Activated naive CD8-positive, alpha-beta T cell treated with anti-CD3 and anti-CD28 coated beads, Interleukin-2, amount 10 ng/mL, durations not matched to agents 7 days and 5 days (primary cell): ENCODE data around the gene CRLF2. TPM values are rescaled to one million over a fixed set of nuclear protein-coding genes. Genes with fewer than 3 reads are reported as not detected.
A peak's percentile ranks its signal among the peaks of the same experiment; 100 is the strongest.
"Not testable (repeated sequence)": the region's sequence is repeated elsewhere in the genome, so short reads cannot be mapped to it uniquely, and the experiment has no call there.

Experiments used
- ATAC-seq: fragments of 150-1000 bp; cut with Tn5 transposase; one replicate; pipeline ENCODE4 v1.10.0; 2021; ENCODE audit warnings: low read depth, moderate library complexity
- POLR2A ChIA-PET: fragments of 350-600 bp; sonication (Branson Sonifier 250); formaldehyde crosslinking; loops from one replicate; lab custom pipeline; 2021; ENCODE audit warnings: antibody characterized with exemption; lab: Charles Lee
- DNase-seq: peaks from one replicate; pipeline ENCODE4 v3.0.0; 2021
- H3K27ac Mint-ChIP-seq: one replicate; pipeline ENCODE4 v1.8.0; 2022; ENCODE audit warnings: mild to moderate bottlenecking, mixed read lengths
- H3K27me3 Mint-ChIP-seq: one replicate; pipeline ENCODE4 v1.8.0; 2022; ENCODE audit warnings: mild to moderate bottlenecking, moderate library complexity, mixed read lengths
- H3K36me3 Mint-ChIP-seq: one replicate; pipeline ENCODE4 v1.8.0; 2021; ENCODE audit warnings: mild to moderate bottlenecking, mixed read lengths
- H3K4me1 Mint-ChIP-seq: one replicate; pipeline ENCODE4 v1.8.0; 2021; ENCODE audit warnings: mixed read lengths
- H3K4me3 Mint-ChIP-seq: one replicate; pipeline ENCODE4 v1.8.0; 2022; ENCODE audit warnings: mild to moderate bottlenecking, moderate library complexity, mixed read lengths
- H3K9me3 Mint-ChIP-seq: one replicate; pipeline ENCODE4 v1.8.0; 2021; ENCODE audit warnings: mixed read lengths
- total RNA-seq, 2 experiments: library from RNA; stranded (reverse); gene quantifications; one replicate each; pipeline ENCODE4 v1.2.3, GENCODE V29; 2021

Gene CRLF2
- total RNA-seq, result 1 to 10 TPM in 1 of 2 experiments, under 1 TPM in 1; 0.71 to 1.5 TPM

GRCh38 chrX:1212532-1212931 lies at the start of gene CRLF2:
Gene CRLF2, minus strand, starts transcription at chrX:1212649. Its CDS starts 15 bp downstream, at chrX:1212634.
- peaks cover 26% of the 10 kb centered on the region for H3K4me1 Mint-ChIP-seq
- ATAC-seq, result peak; percentile 79
- peak; percentile 51 for DNase-seq

GRCh38 chrX:1261771-1262170 lies 49.3 kb upstream of the CRLF2 start:
- DNase-seq, H3K27me3 Mint-ChIP-seq, H3K4me1 Mint-ChIP-seq, POLR2A ChIA-PET, H3K4me3 Mint-ChIP-seq, H3K27ac Mint-ChIP-seq, H3K36me3 Mint-ChIP-seq, ATAC-seq, H3K9me3 Mint-ChIP-seq: not testable (repeated sequence)

More at GRCh38 chrX:1212532-1212931, at the start of gene CRLF2:
- peaks cover 7% of the 10 kb centered on the region for H3K9me3 Mint-ChIP-seq
- peaks cover 20% of the 10 kb centered on the region for H3K27me3 Mint-ChIP-seq
- H3K27ac Mint-ChIP-seq, result peak within 1 kb of the TSS; percentile 85
- H3K4me3 Mint-ChIP-seq, result peak within 1 kb of the TSS; percentile 79
- H3K36me3 Mint-ChIP-seq, result peaks cover 1% of the 10 kb centered on the region
- POLR2A ChIA-PET, result no interaction called here

- no peaks in the 10 kb centered on the region for H3K36me3 Mint-ChIP-seq
- POLR2A ChIA-PET, result no interaction called here
- peaks cover 2% of the 10 kb centered on the region for H3K9me3 Mint-ChIP-seq
- no peaks in the 10 kb centered on the region for H3K27me3 Mint-ChIP-seq
- ATAC-seq (no peak), DNase-seq (no peak)
- no peak overlapping the region for H3K4me3 Mint-ChIP-seq
- no peak overlapping the region for H3K27ac Mint-ChIP-seq
- no peaks in the 10 kb centered on the region for H3K4me1 Mint-ChIP-seq
Observed at GRCh38 chrX:1261285-1261684, 48.8 kb upstream of the CRLF2 start.

- no peak overlapping the region for H3K27ac Mint-ChIP-seq
- DNase-seq (no peak), ATAC-seq (no peak)
- H3K4me3 Mint-ChIP-seq, result no peak overlapping the region
- no peaks in the 10 kb centered on the region for H3K9me3 Mint-ChIP-seq
- POLR2A ChIA-PET, result no interaction called here
- no peaks in the 10 kb centered on the region for H3K27me3 Mint-ChIP-seq
- no peaks in the 10 kb centered on the region for H3K36me3 Mint-ChIP-seq
- H3K4me1 Mint-ChIP-seq, result peaks cover 10% of the 10 kb centered on the region
Observed at GRCh38 chrX:1252861-1253260, 40.4 kb upstream of the CRLF2 start.

GRCh38 chrX:1249101-1249887 lies 36.8 kb upstream of the CRLF2 start:
- H3K36me3 Mint-ChIP-seq, result no peaks in the 10 kb centered on the region
- POLR2A ChIA-PET, result no interaction called here

GRCh38 chrX:1248331-1249061 lies 36.0 kb upstream of the CRLF2 start:
- Mint-ChIP-seq H3K4me1 (peaks cover 20% of the 10 kb centered on the region), H3K27ac (peak overlapping the region; percentile 90), H3K27me3 (peaks cover 3% of the 10 kb centered on the region), H3K4me3 (peak overlapping the region; percentile 56), H3K36me3 (no peaks in the 10 kb centered on the region), H3K9me3 (no peaks in the 10 kb centered on the region)
- POLR2A ChIA-PET, result no interaction called here
- ATAC-seq, result no peak
- DNase-seq, result no peak

More at GRCh38 chrX:1249101-1249887, 36.8 kb upstream of the CRLF2 start:
- Mint-ChIP-seq H3K27me3 (peaks cover 3% of the 10 kb centered on the region), H3K27ac (peak overlapping the region; percentile 90), H3K4me3 (peak overlapping the region; percentile 56), H3K4me1 (peaks cover 17% of the 10 kb centered on the region), H3K9me3 (no peaks in the 10 kb centered on the region)
- DNase-seq, result peak; percentile 59
- peak; percentile 86 for ATAC-seq

- ATAC-seq (no peak), DNase-seq (peak; percentile 89)
- peaks cover 22% of the 10 kb centered on the region for H3K4me1 Mint-ChIP-seq
- H3K9me3 Mint-ChIP-seq, result no peaks in the 10 kb centered on the region
- no peaks in the 10 kb centered on the region for H3K36me3 Mint-ChIP-seq
- H3K27ac Mint-ChIP-seq, result no peak overlapping the region
- POLR2A ChIA-PET, result no interaction called here
- H3K27me3 Mint-ChIP-seq, result peaks cover 3% of the 10 kb centered on the region
- H3K4me3 Mint-ChIP-seq, result no peak overlapping the region
Observed at GRCh38 chrX:1246816-1247215, 34.4 kb upstream of the CRLF2 start.

GRCh38 chrX:1244164-1245076 lies 32.0 kb upstream of the CRLF2 start:
- no peaks in the 10 kb centered on the region for H3K36me3 Mint-ChIP-seq
- POLR2A ChIA-PET, result no interaction called here
- peaks cover 3% of the 10 kb centered on the region for H3K27me3 Mint-ChIP-seq
- no peak for DNase-seq
- H3K27ac Mint-ChIP-seq, result no peak overlapping the region
- ATAC-seq, result no peak
- H3K4me1 Mint-ChIP-seq, result peaks cover 20% of the 10 kb centered on the region
- H3K4me3 Mint-ChIP-seq, result peak overlapping the region; percentile 44
- H3K9me3 Mint-ChIP-seq, result no peaks in the 10 kb centered on the region

GRCh38 chrX:1242891-1243402 lies 30.5 kb upstream of the CRLF2 start:
- POLR2A ChIA-PET, result no interaction called here
- Mint-ChIP-seq H3K36me3 (no peaks in the 10 kb centered on the region), H3K9me3 (no peaks in the 10 kb centered on the region), H3K4me3 (peak overlapping the region; percentile 20), H3K4me1 (peaks cover 12% of the 10 kb centered on the region), H3K27ac (peak overlapping the region; percentile 19), H3K27me3 (peaks cover 3% of the 10 kb centered on the region)
- ATAC-seq (peak; percentile 59), DNase-seq (no peak)

GRCh38 chrX:1240551-1240950 lies 28.1 kb upstream of the CRLF2 start:
- H3K36me3 Mint-ChIP-seq, H3K27me3 Mint-ChIP-seq, ATAC-seq, H3K9me3 Mint-ChIP-seq, H3K4me1 Mint-ChIP-seq, H3K4me3 Mint-ChIP-seq, POLR2A ChIA-PET, H3K27ac Mint-ChIP-seq, DNase-seq: not testable (repeated sequence)

- no peak for ATAC-seq
- Mint-ChIP-seq H3K27ac (no peak overlapping the region), H3K9me3 (no peaks in the 10 kb centered on the region), H3K27me3 (no peaks in the 10 kb centered on the region), H3K4me3 (no peak overlapping the region), H3K4me1 (peaks cover 6% of the 10 kb centered on the region), H3K36me3 (no peaks in the 10 kb centered on the region)
- no peak for DNase-seq
- POLR2A ChIA-PET, result no interaction called here
Observed at GRCh38 chrX:1239681-1240142, 27.3 kb upstream of the CRLF2 start.

- Mint-ChIP-seq H3K4me1 (peaks cover 3% of the 10 kb centered on the region), H3K4me3 (no peak overlapping the region), H3K36me3 (no peaks in the 10 kb centered on the region), H3K27ac (no peak overlapping the region), H3K27me3 (peaks cover 6% of the 10 kb centered on the region), H3K9me3 (peaks cover 6% of the 10 kb centered on the region)
- POLR2A ChIA-PET, result no interaction called here
- peak; percentile 74 for ATAC-seq
- DNase-seq, result no peak
Observed at GRCh38 chrX:1231850-1232465, 19.5 kb upstream of the CRLF2 start.
